Measurements from ENCODE around the gene RNFT2.

The RNFT2 gene

GRCh38 chr12:116880817-116881324, 142.8 kb downstream of the RNFT2 start:
- DNase-seq = no peak

- no peak for DNase-seq
Observed at GRCh38 chr12:116881325-116881876, 143.3 kb downstream of the RNFT2 start, which contains the start of gene HRK. Gene HRK, minus strand, starts transcription at chr12:116881441. Its CDS starts 134 bp downstream, at chr12:116881307.

GRCh38 chr12:116881877-116882507, 143.9 kb downstream of the RNFT2 start:
- no peak for DNase-seq

GRCh38 chr12:116882742-116883141, 144.6 kb downstream of the RNFT2 start:
- no peak for DNase-seq

- DNase-seq = no peak
Observed at GRCh38 chr12:116884871-116885270, 146.8 kb downstream of the RNFT2 start.

GRCh38 chr12:116885491-116885890, 147.4 kb downstream of the RNFT2 start:
- no peak for DNase-seq

GRCh38 chr12:116887244-116887643, 149.1 kb downstream of the RNFT2 start:
- no peak for DNase-seq

- no peak for DNase-seq
Observed at GRCh38 chr12:116887897-116888296, 149.8 kb downstream of the RNFT2 start.

- DNase-seq = no peak
Observed at GRCh38 chr12:116890330-116890729, 152.2 kb downstream of the RNFT2 start.

- no peak for DNase-seq
Observed at GRCh38 chr12:116891019-116891418, 152.9 kb downstream of the RNFT2 start.

- DNase-seq = no peak
Observed at GRCh38 chr12:116892349-116893140, 154.4 kb downstream of the RNFT2 start.

- no peak for DNase-seq
Observed at GRCh38 chr12:116894913-116895312, 156.8 kb downstream of the RNFT2 start.

- DNase-seq = no peak
Observed at GRCh38 chr12:116896411-116896924, 158.4 kb downstream of the RNFT2 start.

GRCh38 chr12:116897476-116897875, 159.4 kb downstream of the RNFT2 start:
- DNase-seq = no peak

- no peak for DNase-seq
Observed at GRCh38 chr12:116898669-116899068, 160.6 kb downstream of the RNFT2 start.

GRCh38 chr12:116901612-116902011, 163.5 kb downstream of the RNFT2 start:
- DNase-seq = no peak
